Measurements from ENCODE around the gene WWC1.
A peak's percentile ranks its signal among the peaks of the same experiment; 100 is the strongest.

WWC1 gene

DNA sequence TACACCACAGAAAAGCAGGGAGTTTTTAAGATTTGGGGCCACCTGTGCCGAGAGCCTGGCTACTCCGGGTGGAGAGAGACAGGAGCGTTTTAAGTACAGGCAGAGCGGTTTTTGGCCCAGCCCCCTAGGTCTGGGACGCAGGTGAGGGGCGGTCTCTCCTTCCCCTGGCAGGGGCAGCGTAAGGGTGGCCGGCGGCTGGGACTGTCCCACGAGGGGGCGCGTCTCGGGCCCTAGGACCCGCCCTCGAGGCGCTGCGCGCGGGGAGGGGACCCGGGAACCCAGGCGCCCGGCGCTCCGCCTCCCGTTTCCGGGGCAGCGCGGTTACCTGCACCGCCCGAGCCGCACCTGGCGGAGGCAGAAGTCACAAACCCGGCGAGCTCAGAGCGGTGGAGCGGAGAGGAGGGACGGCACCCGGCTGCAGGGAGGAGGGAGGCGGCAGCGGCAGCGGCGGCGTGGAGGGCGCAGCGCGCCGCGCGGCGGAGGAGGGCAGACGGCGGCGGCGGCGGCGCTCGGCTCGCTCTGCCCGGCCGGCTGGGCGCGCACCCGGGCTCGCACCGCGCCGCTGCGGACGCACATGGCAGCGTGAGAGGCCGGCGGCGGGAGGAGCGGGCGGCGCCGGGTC lies at the start of gene WWC1:
WWC1 (plus strand) TSS at position 304 of the 622 bp plus-strand sequence. CDS start 508 bp downstream, outside the sequence.
- peak; percentile 92 for DNase-seq

DNA sequence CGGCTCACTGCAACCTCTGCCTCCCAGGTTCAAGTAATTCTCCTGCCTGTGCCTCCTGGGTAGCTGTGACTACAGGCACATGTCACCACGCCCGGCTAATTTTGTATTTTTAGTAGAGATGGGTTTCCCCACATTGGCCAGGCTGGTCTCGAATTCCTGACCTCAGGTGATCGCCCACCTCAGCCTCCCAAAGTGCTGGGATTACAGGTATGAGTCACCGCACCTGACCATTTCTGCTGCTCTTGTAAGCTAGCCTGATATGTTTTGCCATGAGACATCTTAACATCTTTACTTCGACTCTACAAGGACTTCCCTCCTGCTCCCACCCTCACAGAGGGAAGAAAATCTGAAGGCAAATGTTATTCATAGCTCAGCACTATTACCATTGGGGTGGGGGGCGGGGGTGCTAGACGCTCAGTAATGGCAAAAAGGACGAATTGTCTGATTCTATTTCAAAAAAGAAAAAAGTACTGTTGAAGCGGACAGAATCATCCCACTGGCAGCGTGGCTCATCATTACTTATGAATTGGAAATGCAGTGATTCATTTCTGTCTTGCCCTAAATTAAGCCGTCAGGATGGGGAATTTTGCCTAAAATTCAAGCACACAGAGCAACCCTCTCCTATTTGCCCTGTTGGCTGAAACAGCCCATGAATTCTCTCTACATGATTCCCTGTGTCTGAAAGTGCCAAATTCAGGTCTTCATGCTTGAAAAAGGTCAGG lies 46.4 kb upstream of the WWC1 start:
- no peak for DNase-seq

DNA sequence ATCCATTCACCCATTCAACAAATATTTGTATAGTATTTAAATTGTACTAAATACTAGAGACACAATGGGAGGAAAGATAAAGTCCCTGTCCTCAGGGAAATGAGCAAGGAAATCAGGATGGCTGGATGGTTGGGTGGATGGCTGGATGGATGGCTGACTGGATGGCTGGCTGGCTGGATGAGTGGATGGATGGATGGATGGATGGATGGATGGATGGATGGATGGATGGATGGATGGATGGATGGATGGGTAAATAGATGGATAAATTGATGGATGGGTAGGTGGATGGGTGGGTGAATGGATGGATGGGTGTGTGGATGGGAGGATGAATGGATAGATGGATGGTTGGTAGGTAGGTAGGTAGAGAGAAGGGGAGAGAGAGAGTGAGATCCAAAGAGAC lies 41.5 kb upstream of the WWC1 start:
- DNase-seq: no peak

DNA sequence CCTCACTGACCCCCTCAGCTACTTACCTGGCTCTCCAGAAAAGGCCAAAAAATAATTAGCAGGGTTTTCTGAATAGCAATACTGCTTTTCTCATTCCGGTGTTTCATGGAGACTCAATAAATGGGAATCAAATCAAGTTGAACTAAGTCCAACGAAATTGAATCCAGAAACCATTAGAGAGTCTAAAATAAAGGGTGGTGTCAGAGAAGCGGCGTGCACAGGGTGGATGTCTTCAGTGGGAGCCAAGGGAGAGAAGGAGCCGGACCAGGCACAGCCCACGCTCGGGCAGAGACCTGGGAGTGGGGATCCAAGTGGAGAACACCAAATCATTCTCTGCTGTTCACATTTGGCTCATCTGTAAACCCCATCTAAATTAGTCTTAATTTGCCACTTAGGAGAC lies 40.2 kb upstream of the WWC1 start:
- DNase-seq: no peak

DNA sequence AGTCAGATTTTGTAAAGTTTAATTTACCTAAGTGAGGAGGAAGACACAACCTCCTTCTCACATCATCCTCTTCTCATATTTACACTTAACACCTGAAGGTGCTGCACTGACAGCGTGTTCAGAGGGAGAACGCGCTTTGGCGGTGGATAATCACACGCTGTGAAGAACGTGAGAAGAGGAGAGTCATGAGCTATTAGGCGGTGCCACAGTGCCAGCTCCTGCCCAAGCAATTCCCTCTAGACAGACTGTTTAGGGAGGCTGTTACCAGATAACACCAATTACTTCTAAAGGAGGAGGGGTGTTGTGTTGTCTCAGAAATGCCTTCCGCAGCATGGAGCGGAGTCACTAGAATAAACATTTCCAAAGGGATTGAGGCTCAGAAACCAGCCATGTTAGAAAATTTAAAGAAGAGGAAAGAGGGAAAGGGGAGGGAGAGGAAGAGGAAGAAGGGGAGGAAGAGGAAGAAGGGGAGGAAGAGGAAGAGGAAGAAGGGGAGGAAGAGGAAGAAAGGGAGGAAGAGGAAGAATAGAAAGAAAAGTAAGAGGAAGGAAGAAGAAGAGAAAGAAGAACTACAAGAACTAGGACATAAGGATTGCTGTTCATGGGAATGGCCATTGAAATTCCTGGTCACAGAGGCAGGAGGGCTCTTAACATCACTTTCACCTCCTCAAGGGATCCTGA lies 37.3 kb upstream of the WWC1 start:
- DNase-seq: no peak

DNA sequence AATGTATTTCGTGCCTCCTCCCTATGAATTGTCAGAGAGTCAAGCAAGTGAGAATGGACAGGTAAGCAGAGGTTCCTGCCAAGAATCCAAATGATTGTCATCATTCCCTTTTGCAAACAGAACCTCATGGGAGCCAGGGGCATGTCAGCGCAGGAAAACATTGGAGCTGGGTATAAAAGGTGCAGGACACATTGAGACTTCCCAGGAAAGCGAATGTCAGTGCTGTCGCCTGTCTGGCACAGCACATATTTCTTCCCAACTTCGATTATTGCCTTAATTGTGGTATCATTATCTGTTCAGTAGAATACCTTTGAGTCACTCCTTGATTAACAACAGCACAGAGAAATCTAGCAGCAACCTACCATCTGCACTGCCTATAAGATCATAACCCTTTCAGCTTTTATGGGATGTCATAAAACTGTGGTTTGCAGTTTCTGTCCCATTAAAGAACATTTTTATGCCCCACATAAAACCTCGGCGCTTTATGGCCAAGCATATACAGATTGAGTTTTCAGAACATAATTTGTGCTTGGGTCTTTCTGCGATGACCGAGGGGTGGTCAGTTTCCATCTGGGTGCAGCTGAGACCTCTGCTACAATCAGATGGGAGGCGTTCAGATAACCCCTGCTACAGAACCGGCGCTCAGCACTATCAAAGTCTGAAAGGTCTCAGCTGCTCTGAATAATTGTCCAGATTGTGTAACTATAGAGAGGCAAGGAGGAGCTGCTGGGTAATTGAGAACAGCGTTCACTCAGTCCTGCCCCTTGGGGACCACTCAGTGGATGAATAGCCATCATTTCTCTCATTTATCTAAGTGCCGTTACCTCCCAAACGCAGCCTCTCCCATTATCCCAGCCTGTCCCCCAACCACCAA lies 30.9 kb upstream of the WWC1 start:
- no peak for DNase-seq

DNA sequence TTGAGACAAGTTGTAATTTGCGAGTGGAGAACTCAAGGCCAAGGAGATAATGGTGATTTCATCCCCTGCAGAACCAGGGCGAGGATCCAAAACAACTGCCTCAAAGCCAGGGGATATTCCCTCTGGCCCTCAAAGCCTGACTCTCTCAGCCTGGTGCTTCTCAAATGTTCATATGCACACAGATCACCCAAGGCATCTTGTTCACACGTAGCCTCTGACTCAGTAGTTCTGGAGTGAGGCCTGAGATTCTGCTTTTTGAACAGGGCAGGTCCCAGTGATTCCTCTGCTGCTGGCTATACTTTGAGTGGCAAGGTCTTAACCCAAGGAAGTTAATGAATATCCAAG lies 30.2 kb upstream of the WWC1 start:
- no peak for DNase-seq

DNA sequence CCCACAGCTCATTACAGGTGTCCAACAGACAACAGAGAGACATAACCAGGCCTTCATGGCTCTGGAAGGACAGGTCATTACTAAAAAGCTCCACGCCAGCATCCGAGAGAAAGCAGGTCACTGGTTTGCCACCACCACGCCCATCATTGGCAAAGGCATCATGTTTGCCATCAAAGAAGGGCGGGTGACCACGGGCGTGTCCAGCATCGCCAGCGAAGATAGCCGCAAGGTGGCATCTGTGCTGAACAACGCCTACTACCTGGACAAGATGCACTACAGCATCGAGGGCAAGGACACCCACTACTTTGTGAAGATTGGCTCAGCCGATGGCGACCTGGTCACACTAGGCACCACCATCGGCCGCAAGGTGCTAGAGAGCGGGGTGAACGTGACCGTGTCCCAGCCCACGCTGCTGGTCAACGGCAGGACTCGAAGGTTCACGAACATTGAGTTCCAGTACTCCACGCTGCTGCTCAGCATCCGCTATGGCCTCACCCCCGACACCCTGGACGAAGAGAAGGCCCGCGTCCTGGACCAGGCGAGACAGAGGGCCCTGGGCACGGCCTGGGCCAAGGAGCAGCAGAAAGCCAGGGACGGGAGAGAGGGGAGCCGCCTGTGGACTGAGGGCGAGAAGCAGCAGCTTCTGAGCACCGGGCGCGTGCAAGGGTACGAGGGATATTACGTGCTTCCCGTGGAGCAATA lies 29.3 kb upstream of the WWC1 start:
- DNase-seq: no peak

DNA sequence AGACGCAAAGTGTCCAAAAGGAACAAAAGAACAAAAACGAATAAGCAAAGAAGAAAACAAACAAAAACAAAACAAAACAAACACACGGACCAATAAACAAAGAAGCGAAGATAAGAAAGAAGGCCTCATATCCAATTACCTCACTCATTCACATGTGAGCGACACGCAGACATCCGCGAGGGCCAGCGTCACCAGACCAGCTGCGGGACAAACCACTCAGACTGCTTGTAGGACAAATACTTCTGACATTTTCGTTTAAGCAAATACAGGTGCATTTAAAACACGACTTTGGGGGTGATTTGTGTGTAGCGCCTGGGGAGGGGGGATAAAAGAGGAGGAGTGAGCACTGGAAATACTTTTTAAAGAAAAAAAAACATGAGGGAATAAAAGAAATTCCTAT lies 28.3 kb upstream of the WWC1 start:
- peak; percentile 12 for DNase-seq

DNA sequence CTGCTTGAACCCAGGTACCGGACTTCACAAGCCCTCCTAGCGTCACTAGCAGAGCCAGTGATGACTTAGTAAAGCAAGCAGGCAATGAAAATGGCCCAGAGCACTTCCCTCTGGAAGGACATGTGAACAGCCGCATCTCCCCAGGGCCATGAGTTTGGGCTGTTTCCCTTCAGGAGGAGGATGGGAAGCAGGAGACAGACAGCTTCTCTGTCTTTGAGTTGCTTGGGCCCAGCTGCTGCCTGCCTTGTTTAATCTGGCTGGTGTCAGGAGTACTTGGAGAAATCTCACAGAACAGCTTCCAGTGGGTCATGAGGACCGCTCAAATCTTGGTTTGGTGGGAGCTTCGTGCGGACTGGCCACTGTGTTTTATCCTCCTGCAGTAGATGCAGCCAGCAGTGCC lies 25.4 kb upstream of the WWC1 start:
- no peak for DNase-seq

DNA sequence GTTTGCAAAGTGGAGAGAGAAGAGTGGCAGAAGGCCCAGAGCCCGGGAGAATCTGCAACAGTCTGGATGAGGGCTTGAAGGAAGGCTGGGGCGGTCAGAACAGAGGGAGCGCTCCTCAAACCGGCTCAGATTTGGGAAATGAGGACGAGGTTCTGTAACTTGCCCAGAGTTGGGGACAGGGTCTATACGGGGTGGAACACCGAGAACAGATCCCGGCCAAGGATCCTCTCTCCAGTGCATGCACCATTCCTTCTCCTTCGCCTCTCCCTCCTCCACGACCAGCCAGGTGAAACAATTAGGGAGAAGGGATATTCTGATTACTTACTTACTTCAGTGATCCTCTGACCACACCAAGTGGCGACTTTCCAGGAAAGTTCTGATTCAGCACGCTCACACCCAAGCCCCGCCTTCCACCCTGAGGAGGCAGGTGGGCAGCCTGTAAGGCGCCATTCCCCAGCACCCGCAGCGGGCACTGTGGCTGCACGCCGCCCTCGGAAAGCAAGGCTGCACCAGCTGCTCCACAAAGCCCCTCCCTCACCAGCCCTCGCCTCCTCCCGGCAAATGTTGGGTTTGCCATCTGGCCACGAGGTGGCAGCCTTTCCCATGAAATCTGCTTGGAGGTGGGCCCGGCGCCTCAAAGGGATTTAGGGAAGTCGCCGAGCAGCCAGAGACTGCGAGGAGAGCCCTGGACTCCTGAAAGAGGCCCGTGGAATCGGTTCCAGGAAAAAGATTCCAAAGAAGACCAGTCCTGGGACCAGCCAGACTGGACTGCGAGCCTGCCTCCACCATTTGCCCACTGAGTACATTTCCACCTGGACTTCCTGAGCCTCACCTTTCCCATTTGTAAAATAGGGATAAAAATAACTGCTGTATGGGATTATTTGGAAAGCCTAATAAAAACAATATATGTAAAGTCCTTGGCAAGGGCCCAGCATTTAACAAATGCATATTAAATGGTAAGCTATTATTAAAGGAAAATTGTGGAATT lies 22.2 kb upstream of the WWC1 start:
- peak; percentile 94 for DNase-seq

DNA sequence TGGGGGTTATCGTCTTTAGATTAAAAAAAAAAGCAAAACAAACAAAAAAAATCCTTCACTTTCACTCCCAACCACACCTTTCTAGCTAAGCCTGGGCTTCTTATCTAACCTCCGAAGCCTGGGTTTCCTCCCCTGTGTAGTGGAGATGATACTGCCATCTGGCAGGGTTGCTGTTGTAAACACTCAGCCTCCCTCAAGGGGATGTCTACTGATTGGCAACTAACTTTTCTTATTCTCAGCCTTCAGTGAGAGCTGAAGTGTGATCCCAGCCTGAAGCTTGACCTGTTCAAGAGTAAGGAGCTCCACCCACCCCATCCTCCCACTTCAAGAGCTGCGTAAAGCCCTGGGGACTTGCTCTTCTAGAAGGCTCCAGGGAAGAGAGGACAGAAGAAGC lies 21.5 kb upstream of the WWC1 start:
- DNase-seq: peak; percentile 47

DNA sequence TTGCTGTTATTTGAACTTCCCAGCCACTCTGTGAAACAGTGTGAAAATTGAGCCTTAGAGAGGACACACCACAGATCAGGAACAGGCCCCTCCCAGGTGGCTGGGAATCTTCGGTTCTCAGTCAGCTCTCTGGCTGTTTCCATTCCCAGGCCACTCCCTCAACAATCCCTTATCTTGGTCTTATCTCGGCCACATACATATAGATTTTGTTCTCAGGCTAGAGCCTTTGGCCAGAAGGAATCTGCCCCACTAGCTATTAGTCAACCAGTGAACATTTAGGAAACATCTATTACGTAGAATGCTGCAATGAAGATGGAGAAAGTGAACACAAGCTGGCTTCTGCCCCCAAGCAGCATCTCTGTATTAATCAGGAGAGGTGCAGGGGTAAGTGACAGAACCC lies 21.0 kb upstream of the WWC1 start:
- DNase-seq: no peak

DNA sequence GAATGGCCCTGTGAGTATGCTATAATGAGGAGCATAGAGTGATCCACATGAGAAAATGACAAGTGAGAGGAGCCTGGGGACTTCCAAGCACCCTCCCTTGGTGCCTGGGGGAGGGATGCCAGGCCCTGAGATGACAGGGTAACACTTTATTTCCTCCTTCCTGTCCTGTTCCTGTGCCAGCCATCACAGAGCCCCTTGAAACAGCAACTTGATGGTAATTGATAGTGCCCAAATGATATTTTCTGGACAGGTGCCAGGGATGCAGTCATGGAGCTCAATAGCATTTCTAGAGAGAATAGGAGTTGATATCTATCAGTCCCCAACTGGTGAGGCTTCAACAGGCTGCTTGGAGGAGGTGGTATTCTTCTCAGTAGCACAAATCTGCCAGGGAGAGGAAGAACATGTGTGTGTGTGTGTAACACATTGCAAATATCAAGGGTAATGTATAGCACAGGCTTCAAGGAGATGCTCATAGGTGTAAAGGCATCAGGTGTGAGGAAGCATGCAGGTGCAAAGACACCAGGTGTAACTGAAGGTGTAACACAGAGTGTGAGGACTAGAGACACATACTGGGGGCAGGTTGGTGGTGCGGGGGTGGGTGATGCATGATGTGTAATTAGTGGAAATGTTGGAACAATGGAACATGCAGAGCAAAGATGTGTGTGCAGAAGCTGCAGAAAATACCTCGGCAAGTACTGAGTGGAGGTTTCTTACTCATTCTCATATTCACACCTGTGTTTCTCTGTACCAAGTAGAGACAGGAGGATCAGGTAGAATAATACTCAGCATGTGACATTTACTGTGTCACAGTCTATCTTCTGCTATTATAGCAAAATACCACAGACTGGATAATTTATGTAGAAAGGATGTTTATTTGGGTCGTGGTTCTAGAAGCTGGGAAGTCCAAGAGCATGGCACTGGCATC lies 18.1 kb upstream of the WWC1 start:
- peak; percentile 26 for DNase-seq

DNA sequence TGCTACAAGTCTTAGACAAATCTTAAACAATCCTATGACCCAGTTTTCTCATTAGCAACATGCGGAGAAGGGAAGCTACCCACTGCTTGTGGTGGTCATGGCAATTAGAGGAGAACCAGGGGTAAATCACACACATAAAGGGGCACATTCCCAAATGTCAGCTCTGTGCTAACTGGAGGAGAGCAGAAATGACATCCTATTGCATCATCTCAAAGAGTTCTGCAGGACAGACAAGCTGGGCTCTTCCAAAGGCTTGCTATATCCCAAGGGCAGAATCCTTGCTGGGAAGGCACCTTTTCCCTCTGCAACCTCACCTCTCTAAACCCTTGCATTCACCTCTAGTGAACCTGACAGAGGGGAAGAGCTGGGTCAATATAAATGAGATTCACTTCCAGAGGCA lies 17.0 kb upstream of the WWC1 start:
- no peak for DNase-seq

DNA sequence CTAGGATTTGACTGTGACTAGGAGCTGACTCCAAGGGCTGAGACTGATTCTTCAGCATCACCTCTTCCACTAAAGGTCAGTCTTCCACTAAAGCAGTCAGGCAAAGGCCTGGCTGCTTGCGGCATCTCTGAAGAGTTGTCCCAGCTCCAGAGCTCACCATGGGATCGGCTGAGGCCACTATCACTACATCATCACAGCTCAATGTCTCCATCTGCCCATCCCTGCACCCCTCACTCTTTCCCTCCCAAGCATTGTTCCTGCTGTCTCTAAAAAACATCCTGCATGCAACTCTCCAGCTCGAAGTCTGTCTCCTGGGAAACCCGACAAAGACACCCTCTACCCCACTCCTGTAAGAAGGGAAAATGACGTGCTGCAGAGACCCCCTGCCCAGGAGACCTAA lies 15.5 kb upstream of the WWC1 start:
- DNase-seq: no peak

DNA sequence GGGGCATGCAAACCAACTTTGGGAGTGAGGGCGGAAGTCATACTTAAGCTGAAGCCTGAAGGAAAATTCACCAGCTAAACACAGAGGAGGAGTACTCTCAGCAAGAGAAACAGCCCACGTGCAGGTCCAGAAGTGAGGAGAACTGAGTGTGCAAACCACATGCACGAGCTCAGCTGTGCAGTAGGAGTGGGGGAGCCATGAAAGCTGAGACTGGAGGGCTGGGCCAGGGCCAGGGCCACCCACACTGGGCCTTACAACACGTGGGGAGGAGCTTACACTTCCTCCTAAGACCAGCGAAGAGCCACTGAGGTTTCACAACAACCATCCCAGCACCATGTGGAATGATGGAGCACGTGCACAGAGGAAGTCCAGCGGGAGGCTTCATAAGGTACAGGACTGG lies 9.3 kb upstream of the WWC1 start:
- no peak for DNase-seq

DNA sequence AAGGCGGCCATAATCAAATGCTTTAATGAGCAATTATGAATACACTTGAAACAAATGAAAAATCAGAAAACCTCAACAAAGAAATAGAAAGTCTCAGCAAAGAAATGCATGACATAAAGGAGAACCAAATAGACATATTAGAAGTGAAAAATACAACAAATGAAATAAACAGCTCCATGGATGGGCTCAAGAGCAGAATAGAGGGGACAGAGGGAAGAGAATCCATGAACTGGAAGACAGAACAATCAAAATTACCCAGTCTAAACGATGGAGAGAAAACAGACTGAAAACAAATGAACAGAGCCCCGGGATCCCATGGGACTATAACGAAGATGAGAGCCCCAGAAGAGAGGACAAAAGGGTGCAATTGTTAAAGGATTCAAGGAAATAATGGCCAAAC lies 6.6 kb upstream of the WWC1 start:
- DNase-seq: no peak

DNA sequence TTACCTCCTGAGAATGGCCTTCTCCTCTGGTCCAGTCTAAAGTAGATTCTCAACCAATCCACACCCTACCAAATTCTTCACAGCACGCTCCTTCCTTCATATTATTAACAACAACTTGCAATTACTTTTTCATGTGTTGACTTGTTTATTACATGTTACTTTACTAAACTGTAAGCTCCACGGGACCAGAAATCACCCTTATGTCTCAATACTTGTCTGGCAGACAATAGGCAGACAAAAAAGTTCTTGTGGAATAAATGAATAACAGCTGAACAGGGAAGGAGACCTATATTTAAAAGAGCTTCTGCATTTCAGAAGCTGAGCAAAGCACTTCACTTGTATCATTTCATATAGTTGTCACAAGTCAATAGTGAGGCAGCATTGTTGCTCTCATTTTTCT lies 5.7 kb upstream of the WWC1 start:
- DNase-seq: no peak

DNA sequence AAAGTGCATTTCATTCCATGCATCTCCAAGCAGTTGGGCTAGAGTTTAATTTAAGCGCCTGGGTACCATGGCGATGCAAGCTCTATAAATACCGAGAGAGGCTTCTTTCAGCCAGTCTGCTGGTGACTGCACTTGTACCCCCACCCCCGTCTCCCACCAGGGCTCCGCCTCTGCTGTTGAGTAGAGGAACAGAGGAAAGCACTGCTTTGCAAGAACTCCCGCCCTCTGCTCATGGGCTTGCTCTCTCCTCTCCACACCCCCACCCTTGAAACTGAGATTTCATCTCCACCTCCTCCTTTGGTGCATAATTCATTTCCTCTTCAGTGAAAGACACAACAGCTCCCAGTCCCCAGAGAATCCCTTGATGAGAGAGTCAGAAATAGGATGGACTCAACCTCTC lies 5.1 kb upstream of the WWC1 start:
- no peak for DNase-seq
